ENCODE data around the gene CCDC116.

GRCh38 chr22:21613553-21614233, 18.9 kb upstream of the CCDC116 start:
- TF ChIP-seq, protein P1, sequence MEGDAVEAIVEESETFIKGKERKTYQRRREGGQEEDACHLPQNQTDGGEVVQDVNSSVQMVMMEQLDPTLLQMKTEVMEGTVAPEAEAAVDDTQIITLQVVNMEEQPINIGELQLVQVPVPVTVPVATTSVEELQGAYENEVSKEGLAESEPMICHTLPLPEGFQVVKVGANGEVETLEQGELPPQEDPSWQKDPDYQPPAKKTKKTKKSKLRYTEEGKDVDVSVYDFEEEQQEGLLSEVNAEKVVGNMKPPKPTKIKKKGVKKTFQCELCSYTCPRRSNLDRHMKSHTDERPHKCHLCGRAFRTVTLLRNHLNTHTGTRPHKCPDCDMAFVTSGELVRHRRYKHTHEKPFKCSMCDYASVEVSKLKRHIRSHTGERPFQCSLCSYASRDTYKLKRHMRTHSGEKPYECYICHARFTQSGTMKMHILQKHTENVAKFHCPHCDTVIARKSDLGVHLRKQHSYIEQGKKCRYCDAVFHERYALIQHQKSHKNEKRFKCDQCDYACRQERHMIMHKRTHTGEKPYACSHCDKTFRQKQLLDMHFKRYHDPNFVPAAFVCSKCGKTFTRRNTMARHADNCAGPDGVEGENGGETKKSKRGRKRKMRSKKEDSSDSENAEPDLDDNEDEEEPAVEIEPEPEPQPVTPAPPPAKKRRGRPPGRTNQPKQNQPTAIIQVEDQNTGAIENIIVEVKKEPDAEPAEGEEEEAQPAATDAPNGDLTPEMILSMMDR (IDR thresholded peaks at IDR 0.05; ENCODE audit: poor library complexity, severe bottlenecking), result no peak
- no peak for TF ChIP-seq REST (IDR thresholded peaks at IDR 0.05; ENCODE audit: borderline replicate concordance)
- TF ChIP-seq MXI1 (conservative IDR thresholded peaks at IDR 0.05; ENCODE audit: poor library complexity, severe bottlenecking), result no peak
- no peak for TF ChIP-seq EP300 (conservative IDR thresholded peaks at IDR 0.05; ENCODE audit: poor library complexity, severe bottlenecking)
- no peak for TF ChIP-seq EZH2 (IDR thresholded peaks at IDR 0.05; ENCODE audit: borderline replicate concordance, insufficient read depth, low read length, poor library complexity, severe bottlenecking)
- no peak for TF ChIP-seq POLR2AphosphoS5 (IDR thresholded peaks at IDR 0.05)
